GM21723 (cell line): ENCODE measurements around the gene ATG4B.

Experiments used
- ATAC-seq: cut with Tn5 transposase; IDR thresholded peaks from one replicate; pipeline ENCODE4 v1.9.1; 2021; ENCODE audit warnings: mild to moderate bottlenecking, moderate library complexity; ENCODE audit not compliant: unreplicated experiment

ATG4B gene

DNA sequence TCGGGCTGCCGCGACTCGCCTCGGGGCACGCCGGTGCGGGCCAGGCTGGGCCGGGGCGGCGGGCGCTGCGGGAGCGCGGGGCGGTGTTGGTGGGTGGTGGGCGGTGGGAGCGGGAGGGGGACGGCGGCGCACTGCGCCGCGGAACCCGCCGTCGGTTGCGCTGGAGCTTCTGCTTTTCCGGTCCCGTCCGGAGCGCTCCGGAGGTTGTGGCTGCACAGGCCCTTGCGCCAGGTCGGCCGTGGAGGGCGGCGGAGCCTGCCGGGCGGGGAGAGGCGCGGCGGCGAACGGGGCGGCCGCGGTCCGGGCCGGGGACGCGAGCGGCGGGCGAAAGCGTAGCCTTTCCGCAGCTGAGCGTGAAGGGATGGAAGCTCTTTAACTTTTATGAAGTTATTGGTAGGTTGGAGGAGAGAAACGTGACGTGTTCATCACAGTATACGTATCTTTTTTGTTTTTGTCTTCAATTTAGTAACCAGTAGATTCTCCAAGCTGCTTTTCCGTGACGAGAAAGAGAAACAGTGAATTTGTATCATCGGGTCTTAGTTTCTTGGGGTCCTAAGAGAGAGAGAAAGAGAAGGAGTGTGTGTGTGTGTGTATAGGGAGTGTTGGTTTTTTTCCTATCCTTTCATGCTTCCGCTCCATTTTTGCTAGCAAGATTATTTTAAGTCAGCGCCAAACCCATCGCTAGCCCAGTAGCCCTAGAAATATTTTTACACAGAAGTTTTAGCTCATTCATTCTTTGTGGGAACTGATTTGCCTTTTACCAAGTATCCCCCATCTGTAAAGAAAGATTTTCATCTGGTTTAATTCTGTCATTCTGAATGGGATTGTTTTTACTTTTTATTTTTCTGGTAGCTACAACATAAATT is 535 bp downstream of the ATG4B start:
- ATAC-seq, result peak; percentile 22

DNA sequence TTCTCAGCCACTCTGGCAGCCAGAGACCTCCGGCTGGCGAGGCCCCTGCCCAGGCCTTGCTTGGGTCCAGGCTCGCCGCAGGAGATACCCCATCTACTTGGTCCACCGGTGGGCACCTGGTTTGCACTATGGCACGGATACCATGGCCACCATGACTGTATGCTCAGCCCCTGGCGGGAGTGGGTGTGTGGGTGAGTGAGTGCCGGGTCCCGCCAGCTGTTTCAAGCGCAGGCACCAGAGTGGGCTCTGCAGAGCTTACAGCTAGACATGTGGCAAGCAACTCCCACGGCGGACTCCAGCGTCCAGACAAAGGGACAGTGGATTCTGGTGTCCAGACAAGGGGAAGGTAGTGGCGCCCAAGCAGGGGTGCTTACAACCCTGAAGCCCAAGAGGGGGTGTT is 1.4 kb downstream of the ATG4B start:
- ATAC-seq, result no peak

DNA sequence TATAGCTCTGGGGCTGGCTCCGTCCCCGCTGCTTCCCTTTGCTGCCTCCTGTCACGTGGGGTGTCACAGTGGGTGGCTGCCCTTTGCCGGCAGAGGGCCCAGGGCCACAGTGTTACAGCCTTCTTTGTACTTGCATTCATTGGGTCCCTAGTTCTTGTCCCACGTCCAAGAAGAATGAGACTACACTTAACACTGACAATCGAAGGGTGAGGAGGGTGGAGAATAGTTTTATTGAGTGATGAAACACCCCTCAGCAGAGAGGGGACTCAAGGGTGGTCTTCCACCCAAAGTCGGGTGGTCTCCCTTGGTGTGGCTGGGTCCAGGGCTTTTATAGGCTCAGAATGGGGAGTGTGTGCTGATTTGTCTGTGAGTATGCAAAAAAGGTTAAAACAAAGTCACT is 1.9 kb downstream of the ATG4B start:
- ATAC-seq, result no peak

DNA sequence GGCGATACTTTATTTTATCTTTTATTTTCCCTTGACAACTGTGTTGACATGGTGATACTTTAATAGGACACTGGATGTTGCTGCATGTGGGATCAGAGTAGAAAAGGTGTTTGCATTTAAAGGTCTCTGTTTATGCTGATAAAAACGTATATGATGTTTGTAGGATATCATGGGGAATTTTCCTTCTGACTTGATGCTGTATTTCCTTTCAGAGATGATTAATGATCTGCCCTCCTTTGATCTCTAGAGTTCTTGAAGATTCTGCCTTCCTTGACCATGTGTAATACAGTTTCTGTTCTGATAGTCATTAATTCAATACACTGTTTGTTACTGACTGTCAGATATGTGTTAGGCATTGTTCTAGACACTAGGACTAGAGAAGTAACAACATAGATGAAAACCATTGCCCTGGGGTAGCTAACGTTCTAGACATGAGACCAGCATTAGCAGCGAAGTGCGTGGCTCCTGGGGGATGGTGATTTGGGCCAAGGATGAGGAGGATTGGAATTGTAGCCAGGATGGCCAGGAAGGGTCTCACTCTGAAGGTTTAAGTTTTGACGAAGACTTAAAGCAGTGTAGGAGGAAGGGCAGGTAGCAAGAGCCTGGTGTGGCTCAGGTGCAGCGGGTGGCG is 2.8 kb downstream of the ATG4B start:
- no peak for ATAC-seq

DNA sequence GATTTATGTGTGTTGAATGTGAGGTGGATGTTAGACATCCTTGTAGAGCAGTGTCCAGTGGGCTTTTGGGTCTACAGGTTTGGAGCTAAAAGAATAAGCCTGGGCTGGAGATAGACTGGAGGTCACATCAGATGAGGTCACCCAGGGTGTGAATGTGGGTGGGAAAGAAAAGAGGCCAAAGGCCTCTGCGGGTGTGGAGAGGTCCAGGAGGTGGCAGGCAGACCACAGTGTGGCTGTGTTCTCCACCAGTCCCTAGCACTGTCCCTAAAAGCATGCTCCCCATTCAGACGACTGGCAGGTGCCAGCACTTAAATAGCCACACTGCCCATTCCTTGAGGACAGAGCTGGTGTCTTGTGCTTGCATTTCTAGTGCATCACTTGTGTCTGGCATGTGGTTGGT is 4.1 kb downstream of the ATG4B start:
- no peak for ATAC-seq

DNA sequence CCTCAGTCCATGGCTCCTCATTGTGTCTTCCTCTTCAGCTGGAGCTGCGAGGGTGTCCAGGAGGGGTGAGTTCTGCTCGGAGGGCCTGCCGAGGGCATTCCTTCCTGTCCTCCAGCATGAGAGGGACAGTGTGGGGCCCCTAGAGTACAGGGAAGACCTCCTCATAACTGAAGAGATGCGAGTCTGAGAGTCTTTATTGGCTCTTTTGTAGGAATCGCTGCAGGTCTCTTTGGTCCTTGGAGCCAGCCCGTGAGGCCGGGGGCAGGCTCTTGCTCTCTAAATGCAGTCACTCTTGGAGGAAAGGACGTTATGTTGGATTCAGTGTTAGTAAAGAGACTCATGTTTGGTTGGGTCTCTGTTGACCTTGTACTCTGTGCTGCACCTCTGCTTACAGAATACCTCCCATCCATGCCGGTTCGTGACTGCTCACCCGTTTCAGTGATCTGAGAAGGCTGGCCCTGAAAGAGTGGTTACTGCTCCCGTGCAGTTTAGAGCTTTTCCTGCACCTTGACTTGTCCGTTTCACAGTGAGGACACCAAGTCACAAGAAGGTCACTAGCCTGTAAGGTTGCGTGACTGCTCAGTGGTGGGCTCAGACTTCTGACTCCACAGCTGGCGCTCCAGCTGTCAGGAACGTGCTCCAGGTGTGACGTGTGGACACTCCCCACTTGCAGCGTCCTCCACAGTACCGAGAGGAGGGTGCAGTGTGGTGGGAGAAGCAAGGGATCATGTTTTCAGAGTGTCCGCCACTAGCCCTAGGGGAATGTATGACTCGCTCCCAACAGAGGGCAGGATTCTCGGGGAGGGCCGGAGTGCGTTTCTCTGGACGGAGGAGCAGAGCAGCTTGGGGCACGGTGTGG is 7.8 kb downstream of the ATG4B start:
- ATAC-seq, result no peak

DNA sequence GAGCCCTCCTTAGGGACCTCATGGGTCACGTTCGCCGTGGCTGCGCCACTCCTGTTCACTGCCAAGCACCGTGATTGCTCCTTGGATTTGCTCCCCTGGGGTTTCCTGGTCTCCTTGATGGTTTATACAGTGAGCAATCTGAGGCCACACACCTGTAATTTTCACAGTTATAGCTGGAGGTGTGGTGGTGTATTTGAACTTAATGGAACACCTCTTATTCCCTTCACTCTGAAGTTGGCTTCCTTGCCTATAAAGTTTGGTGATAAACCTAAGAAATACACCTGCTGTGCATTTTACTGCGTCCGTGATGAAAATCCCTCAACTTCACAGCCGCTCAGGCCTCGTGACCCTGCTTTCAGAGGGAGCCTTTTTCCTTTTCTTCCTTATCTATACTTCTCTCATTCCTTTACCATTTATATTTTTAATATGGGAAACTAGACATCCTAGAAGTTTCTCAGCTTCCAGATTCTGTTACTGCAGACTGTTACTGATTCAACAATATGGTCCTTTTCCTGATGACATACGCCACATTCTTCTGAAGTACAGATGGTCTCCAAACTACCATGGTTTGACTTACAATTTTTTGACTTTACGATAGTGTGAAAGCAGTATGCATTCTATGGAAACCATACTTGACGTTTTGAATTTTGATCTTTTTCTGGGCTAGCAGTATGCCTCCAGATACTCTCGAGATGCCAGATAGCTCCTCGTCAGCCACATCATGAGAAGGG is 8.6 kb downstream of the ATG4B start:
- no peak for ATAC-seq

DNA sequence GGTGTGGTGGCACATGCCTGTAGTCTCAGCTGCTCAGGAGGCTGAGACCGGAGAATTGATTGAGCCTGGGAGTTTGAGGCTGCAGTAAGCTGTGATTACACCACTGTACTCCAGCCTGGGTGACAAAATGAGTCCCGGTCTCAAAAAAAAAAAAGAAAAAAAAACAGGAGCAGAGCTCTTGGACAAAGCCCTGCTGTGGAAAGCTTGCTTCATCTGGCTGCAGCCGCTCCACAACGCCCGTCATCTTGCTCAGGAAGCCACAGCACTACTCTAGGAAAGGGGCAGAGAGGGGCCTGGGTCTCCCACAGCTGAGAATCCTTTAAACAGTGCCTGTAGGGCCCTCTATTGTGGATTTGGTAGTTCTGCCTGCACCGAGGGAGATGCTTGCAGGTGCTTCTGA is 11.0 kb downstream of the ATG4B start:
- ATAC-seq, result no peak

DNA sequence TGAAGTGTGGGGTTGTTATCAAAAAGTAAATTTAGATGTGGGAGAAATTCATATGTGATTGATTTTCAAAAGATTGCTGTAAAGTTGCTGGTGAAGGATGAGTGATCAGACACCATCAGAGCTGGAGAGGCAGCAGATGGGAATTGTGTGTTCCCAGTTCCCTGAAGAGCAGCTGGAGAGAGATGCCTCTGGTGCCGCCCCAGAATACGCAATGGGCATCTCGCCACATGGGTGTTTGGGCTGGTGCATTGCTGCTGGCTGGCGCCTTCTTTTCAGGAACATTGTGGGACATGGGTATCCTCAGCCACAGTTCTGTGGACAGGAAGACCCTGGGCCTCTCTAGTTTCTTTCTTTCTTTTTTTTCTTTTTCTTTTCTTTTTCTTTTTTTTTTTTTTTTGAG is 11.9 kb downstream of the ATG4B start:
- ATAC-seq, result no peak

DNA sequence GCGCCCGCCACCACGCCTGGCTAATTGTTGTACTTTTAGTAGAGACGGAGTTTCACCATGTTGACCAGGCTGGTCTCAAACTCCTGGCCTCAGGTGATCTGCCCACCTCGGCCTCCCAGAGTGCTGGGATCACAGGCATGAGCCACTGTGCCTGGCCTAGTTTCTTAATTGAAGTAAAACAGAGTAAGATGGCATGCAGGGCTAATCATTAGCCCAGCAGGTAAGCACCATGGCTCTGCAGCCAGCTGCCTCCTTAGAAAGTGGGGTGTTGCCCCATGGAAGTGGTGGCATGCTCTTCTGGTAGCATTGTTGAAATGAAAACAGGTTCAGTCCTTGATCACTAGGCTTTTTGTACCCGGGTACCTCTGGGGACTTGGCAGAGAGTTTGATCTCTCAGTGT is 12.4 kb downstream of the ATG4B start:
- no peak for ATAC-seq

DNA sequence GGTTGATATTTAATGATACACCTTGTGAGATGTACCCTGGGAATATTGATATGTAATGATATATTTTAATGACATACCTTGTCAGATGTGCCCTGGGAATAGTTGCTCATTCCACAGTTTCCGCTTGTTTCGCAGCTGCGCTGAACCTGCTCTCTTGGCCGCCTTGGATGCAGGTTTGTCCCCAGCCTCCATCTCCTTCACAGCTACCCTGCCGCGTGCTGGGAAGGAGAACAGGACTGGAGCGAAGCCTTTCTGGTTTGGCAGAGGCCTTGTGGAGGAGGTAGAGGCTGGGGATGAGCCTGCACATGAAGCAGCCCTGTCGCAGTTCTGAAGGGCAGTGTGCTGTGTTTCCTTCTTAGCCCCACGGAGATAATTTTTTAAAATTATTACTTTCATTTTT is 14.6 kb downstream of the ATG4B start:
- no peak for ATAC-seq

DNA sequence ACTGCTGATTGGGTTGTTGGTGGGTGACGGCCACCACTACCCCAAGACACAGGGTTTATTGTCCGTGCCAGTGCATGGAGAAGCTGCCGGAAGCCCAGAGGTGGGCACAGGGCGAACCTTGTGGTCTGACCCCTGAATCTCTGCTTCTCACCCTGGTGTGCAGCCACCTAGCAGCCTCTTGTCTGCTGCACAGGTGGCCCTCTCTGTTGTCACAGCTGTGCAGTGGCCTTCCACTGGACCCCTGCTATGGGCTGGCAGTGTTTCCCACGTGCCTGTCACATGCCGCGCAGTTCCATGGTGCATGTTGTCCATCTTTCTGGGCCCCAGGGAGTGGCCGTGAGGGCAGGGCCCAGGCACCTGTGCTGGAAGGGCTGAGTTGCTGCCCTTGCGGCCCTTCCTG is 15.2 kb downstream of the ATG4B start:
- no peak for ATAC-seq

DNA sequence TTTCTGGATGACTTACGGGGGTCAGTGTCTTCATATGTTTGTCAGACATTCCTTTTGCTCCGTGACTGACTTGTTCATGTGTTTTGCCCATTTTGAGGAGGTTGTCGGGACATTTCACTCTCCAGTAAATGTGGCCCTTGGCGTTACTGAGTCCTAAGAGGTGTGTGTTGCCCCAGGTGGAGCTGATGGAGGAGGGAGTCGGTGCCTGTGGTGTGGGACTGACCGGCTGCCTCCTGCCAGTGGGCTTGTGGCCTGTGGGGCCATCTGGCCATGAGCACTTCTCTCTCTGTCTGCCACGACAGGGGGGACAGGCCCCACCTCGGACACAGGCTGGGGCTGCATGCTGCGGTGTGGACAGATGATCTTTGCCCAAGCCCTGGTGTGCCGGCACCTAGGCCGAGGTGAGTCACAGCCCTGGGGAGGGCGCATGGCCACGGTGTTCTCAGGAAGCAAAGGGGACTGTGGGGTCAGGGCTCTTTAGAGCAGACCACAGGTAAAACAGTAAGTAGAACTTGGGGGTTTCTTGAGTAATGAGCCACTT is 15.8 kb downstream of the ATG4B start:
- no peak for ATAC-seq

DNA sequence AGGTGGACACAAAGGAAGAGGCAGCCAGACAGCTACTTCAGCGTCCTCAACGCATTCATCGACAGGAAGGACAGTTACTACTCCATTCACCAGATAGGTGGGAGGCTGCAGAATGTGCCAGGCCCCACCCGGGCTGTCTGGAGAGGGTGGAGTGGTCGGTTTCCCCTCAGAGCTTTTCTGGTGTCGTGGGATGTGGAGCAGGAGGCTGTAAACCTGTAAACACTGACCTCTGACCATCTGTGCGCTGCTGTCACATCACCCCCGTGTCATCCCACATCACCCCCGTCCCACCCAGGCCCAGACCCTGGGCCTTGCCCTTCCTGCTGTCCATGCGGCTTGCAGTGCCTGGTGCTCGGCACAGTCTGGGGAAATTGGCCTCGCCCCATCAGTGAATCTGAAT is 17.1 kb downstream of the ATG4B start:
- ATAC-seq, result no peak

DNA sequence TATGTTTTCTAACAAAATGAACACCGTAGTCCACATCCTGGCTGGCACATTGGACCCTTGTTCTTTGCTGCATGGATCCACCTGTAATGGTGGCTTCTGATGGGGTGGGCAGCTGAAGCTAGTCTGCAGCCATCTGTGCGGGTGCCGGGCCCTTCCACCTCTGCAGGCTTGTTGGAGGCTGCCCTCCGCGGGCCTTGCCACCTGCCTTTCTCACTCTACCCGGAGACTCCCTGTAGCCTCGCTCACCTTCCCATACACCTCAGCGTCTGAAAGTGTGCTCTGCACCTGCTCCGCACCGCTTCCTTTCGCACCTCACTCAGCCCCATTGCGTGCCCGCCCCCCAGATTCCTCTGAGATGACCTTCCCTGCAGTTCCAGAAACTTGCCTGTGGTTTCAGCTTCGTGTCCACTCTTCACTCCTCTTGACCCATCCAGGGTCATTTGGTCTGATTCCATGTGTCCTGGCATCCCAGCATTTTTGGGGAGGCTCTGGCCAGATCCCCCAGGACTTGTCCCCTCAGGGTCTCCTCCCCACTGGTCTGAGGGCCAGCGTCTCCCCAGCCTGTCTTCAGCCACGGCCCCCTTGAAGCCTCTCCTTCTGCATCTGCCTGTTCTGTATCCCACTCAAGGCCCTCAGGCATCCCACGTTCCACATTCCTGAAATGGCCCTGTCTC is 18.2 kb downstream of the ATG4B start:
- ATAC-seq, result no peak

DNA sequence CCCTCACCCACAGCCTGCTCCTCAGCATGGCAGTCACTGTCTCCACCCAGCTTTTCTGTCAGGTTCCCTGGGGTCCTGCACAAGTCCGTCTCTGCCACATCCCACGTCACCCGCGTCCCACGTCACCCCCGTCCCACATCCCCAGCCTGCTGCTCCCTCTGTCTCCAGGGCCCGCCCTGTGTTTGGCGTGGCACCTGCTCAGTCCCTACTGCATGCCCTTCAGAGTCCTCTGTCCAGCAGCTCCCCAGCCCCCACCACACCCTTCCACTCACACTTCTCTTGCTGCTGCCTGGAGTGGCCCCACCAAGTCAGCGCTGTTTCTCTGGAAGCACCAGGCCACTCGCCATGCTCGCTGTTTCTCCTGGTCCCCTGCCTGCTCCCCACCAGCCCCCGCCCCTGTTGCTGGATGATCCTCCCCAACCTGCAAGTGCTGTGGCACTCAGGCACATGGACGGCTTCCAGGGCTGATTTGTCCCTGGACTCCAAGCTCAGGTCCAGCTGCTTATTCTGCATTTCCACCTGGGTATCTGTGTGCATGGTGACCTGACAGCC is 18.8 kb downstream of the ATG4B start:
- no peak for ATAC-seq

DNA sequence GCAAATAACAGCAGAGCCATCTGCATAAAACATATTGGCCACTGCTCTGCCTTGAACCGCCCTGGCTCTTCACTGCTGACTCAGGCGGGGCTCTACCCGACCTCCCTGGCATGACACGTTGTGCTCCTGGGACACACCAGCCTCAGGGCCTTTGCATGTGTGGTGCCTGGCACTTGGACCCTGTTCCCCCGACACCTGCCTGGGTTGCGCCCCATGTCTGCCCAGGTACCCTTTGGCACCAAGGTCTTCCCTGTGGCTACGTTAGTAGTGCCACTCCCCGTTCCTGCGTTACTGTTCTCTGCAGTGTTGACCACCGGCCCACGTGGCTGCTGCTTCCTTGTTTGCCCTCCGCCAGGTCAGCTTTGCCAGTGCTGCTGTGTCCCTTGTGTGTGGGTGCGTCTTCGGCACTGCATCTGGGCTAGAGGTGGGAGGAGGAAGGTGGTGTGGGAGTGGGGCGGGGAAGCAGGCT is 20.3 kb downstream of the ATG4B start:
- ATAC-seq, result no peak

DNA sequence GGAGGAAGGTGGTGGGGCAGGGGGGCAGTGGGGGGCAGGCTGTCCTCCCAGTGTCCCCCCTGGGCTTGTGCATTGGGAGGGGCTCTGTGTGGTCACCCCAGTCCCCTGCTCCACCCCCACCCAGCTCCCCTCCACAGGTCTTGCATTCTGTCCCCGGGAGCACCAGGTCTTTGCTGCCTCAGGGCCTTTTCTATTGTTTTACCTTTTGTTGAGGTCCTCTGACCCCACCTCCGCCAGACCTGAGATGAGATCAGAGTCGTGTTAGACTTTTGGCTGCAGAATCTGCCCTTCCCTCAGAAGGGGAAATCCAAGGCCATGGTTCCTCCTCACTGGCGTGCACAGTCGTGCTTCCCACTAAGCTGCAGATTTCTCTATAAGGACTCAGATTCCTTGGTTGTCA is 20.8 kb downstream of the ATG4B start:
- ATAC-seq, result no peak

DNA sequence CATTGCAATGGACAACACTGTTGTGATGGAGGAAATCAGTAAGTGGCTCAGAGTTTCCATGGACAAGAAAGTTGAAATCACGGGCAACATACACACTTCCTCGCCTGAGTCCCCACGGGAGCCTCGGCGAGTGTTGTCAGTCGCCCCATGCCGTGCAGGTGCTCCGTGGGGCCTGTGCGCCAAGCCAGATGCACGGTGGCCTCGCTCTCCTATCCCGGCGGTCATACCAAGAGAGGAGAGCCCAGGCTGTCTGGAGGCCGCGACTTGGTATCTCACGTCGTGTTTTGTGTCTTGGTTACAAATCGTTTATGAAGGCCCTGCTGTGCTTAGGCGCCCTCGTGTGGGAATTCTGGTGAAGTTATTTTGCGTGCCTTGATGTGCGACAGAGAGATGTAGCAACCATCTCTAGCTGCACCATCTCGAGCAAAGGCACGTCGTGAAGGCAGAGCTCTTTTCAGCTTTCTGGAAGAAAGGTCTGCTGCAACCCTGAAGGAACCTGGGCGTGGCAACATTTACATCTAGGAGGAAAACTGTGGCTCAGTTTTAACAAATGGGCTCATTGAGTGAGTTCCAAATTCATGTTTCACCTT is 21.8 kb downstream of the ATG4B start:
- no peak for ATAC-seq
